WERI-Rb-1 (cell line): ENCODE results near the gene GRIN3B.
A peak's percentile ranks its signal among the peaks of the same experiment; 100 is the strongest.

ENCODE experiments used
- DNase-seq: peaks from one replicate; pipeline ENCODE4 v3.0.0-alpha.2; 2020
- H3K27ac ChIP-seq: fragments of 250-450 bp; sonication (Bioruptor Pico); 2 replicates; pipeline ENCODE4 v1.5.1; 2020; ENCODE audit warnings: mild to moderate bottlenecking, moderate library complexity
- H3K27me3 ChIP-seq: fragments of 250-450 bp; sonication (Bioruptor Pico); 2 replicates; pipeline ENCODE4 v1.5.1; 2021; ENCODE audit warnings: mild to moderate bottlenecking, low read depth, moderate library complexity; ENCODE audit not compliant: insufficient read depth, severe bottlenecking
- H3K36me3 ChIP-seq: fragments of 250-450 bp; sonication (Bioruptor Pico); 2 replicates; pipeline ENCODE4 v1.5.1; 2020; ENCODE audit warnings: mild to moderate bottlenecking, moderate library complexity
- H3K4me3 ChIP-seq: 2 replicates; pipeline ENCODE4 v1.5.1; 2011; ENCODE audit warnings: low read depth, mild to moderate bottlenecking, control low read depth, low read length
- H3K9me3 ChIP-seq: fragments of 250-450 bp; sonication (Bioruptor Pico); 2 replicates; pipeline ENCODE4 v1.5.1; 2021; ENCODE audit warnings: mild to moderate bottlenecking, moderate library complexity; ENCODE audit not compliant: severe bottlenecking
- CTCF ChIP-seq: IDR thresholded peaks from 2 replicates; pipeline ENCODE4 v1.5.1; 2011; ENCODE audit warnings: low read depth, mild to moderate bottlenecking, control low read depth, inconsistent platforms, low read length

Gene GRIN3B

GRCh38 chr19:1017115-1017905, 17.1 kb downstream of the GRIN3B start:
- Histone ChIP-seq H3K36me3 (peaks cover 40% of the 10 kb centered on the region), H3K27me3 (no peaks in the 10 kb centered on the region), H3K9me3 (no peaks in the 10 kb centered on the region), H3K4me3 (no peak overlapping the region), H3K27ac (no peak overlapping the region)
- TF ChIP-seq CTCF = no peak
- no peak for DNase-seq

- H3K27me3 ChIP-seq = no peaks in the 10 kb centered on the region
- no peaks in the 10 kb centered on the region for H3K9me3 ChIP-seq
- peaks cover 36% of the 10 kb centered on the region for H3K36me3 ChIP-seq
- TF ChIP-seq CTCF = no peak
- DNase-seq = no peak
- no peak overlapping the region for H3K4me3 ChIP-seq
- H3K27ac ChIP-seq = no peak overlapping the region
These were observed 17.7 kb downstream of the GRIN3B start for GRCh38 chr19:1017906-1018305.

- Histone ChIP-seq H3K27ac (no peak overlapping the region), H3K4me3 (no peak overlapping the region), H3K27me3 (no peaks in the 10 kb centered on the region), H3K9me3 (no peaks in the 10 kb centered on the region), H3K36me3 (peaks cover 31% of the 10 kb centered on the region)
- DNase-seq = no peak
- no peak for TF ChIP-seq CTCF
These were observed 18.2 kb downstream of the GRIN3B start for GRCh38 chr19:1018393-1018792.

GRCh38 chr19:1018932-1019615, 18.9 kb downstream of the GRIN3B start:
- Histone ChIP-seq H3K36me3 (peaks cover 28% of the 10 kb centered on the region), H3K4me3 (no peak overlapping the region), H3K27me3 (no peaks in the 10 kb centered on the region), H3K27ac (no peak overlapping the region), H3K9me3 (no peaks in the 10 kb centered on the region)
- no peak for DNase-seq
- TF ChIP-seq CTCF = no peak

- H3K4me3 ChIP-seq = peak overlapping the region; percentile 69
- H3K9me3 ChIP-seq = no peaks in the 10 kb centered on the region
- H3K27me3 ChIP-seq = no peaks in the 10 kb centered on the region
- no peak overlapping the region for H3K27ac ChIP-seq
- peaks cover 24% of the 10 kb centered on the region for H3K36me3 ChIP-seq
- no peak for DNase-seq
- no peak for TF ChIP-seq CTCF
These were observed 19.4 kb downstream of the GRIN3B start for GRCh38 chr19:1019616-1019961.
